Measurements from ENCODE around the gene ENSA. TPM values are rescaled to one million over a fixed set of nuclear protein-coding genes. Genes with fewer than 3 reads are reported as not detected.

The ENSA gene
- total and polyA plus RNA-seq, 12 donors: 91.8 to 215 (median 112) TPM

DNA sequence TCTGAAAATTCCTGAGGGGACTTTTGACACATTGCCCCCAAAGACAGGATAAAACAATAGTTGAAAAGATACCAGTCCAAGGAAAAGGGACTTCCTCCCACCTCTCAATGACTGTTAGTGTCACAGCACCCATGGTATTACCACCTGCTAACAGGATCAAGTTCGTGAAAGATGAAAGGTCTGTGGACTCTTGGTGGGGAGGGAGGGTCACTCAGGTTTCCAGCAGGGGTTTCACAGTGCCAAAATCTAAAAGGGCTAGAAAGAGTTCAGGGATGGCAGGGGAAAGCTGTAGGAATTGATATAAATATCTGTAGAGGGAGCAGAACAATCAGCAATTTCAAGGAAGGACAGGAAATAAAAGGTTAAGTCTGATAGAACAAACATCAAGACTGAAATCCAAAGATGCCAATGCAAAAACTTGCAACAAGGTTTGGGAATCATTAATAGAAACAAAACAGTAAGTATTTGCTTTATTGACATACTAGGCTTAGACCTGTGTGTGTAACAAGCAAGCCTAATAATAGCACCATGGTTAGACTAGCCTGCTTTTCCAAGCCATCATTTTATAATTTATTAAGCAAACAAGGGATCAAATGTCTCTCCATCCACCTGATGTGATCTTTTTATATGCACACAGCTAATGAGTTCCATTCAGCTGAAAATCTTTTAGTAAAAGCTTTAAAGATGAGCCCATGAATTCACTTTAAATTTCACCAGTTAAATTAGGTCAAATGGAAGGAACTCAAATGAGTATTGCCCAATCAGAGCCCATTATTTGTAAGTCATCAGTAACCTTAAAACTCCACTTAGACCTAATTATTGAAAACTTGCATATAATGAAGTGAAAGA is 53.7 kb downstream of the ENSA start:
- H3K9me3 ChIP-seq (replicated peaks in 1 of 3): no peaks in the 10 kb centered on the region
- H3K27me3 ChIP-seq: no peaks in the 10 kb centered on the region
- peak overlapping the region in 2 of 5 donors; percentile 100 for H3K27ac ChIP-seq
- intact Hi-C loops (cut with DNase I): loop anchor here (5.0 kb wide), 2 partner anchors 42 to 47 kb away; no protein-coding TSS in a partner anchor
- peaks cover 0 to 69% of the 10 kb centered on the region in 2 donors for H3K36me3 ChIP-seq (replicated peaks in 1 of 2)
- TF ChIP-seq POLR2A (IDR thresholded peaks at IDR 0.05): no peak
- TF ChIP-seq, protein P1, sequence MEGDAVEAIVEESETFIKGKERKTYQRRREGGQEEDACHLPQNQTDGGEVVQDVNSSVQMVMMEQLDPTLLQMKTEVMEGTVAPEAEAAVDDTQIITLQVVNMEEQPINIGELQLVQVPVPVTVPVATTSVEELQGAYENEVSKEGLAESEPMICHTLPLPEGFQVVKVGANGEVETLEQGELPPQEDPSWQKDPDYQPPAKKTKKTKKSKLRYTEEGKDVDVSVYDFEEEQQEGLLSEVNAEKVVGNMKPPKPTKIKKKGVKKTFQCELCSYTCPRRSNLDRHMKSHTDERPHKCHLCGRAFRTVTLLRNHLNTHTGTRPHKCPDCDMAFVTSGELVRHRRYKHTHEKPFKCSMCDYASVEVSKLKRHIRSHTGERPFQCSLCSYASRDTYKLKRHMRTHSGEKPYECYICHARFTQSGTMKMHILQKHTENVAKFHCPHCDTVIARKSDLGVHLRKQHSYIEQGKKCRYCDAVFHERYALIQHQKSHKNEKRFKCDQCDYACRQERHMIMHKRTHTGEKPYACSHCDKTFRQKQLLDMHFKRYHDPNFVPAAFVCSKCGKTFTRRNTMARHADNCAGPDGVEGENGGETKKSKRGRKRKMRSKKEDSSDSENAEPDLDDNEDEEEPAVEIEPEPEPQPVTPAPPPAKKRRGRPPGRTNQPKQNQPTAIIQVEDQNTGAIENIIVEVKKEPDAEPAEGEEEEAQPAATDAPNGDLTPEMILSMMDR (IDR thresholded peaks at IDR 0.05): no peak
- WGBS, 4 donors: 8 to 22% (median 12%) methylated on average over 1 of the region's 1 CpG
- peak overlapping the region in 3 of 4 donors; percentile 25 to 99 (median 96) for H3K4me3 ChIP-seq
- H3K4me1 ChIP-seq (replicated peaks in 1 of 2): peaks cover 58 to 63% of the 10 kb centered on the region in 2 donors
- DNase-seq: peak in 1 of 7 donors; percentile 11

DNA sequence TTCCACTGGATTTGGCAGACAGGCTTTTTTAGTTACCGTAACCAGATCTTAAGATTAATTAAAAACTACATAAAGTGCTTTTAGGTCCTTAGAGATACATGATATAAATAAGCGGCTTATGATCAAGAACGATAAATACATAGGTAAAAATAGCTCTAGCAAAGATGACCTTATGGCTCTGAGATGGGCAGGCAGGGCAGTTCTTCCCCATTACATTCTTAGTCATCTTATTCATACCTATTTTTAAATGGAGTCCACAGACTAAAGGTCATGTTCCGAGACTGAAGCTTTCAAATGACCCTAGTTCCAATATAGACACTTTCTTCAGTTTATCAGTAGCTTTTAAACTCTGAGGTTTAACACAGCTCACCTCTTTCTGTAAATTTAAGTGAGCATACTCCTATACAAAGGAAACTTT is 54.3 kb downstream of the ENSA start:
- peak overlapping the region in 2 of 4 donors; percentile 96 to 99 for H3K4me3 ChIP-seq
- peaks cover 53 to 65% of the 10 kb centered on the region in 2 donors for H3K4me1 ChIP-seq (replicated peaks in 1 of 2)
- no peaks in the 10 kb centered on the region for H3K27me3 ChIP-seq
- peak overlapping the region in 3 of 5 donors; percentile 41 to 100 (median 100) for H3K27ac ChIP-seq
- intact Hi-C loops (cut with DNase I): loop anchor here (5.0 kb wide), 2 partner anchors 42 to 47 kb away; no protein-coding TSS in a partner anchor
- H3K9me3 ChIP-seq (replicated peaks in 1 of 3): no peaks in the 10 kb centered on the region
- TF ChIP-seq, protein P1 (IDR thresholded peaks at IDR 0.05): no peak
- peak; percentile 0 to 4 for TF ChIP-seq POLR2A (IDR thresholded peaks at IDR 0.05)
- DNase-seq: peak in 1 of 7 donors; percentile 17
- 12 to 26% (median 18%) methylated on average over 4 of the region's 4 CpGs for WGBS, 4 donors
- peaks cover 0 to 75% of the 10 kb centered on the region in 2 donors for H3K36me3 ChIP-seq (replicated peaks in 1 of 2)

DNA sequence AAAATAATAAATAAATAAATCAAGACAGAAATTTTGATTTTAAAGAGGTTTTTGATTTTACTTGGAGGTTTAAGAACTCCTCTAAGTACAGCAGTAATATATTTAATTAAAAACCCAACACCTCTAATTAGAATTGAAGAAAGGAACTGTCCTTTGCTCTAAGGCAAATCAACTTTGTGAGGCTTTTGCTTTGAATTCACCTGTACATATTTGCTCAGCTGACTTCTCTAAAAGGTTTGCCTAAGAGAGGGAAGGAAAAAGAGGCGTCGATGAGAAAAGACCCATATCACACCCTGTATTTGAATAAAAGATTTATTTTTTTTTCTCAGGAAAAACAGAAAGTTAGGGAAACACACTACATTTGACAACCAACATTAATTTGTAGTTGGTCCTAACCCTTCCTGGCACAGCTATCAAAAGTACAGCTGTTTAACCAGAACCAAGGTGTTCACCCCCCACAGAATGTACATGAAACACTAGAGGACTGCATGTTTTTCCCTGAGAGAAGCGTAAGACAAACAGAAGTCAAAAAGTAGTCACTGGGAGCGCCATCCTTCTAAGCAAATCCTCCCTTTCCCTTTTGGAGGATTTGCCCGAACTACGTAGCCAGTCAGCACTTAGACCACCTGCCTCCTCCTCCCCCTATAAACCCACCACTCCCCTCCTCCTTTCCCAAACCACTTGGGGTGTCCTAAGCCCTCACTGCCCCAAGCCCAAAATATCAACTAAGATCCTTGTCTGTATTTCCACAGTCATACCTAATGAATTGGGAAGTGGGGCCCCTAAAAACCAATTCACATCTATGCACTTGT is 54.9 kb downstream of the ENSA start:
- peak in 1 of 7 donors; percentile 4 for DNase-seq
- Histone ChIP-seq H3K36me3 (replicated peaks in 1 of 2) (peaks cover 0 to 75% of the 10 kb centered on the region in 2 donors), H3K9me3 (replicated peaks in 1 of 3) (no peaks in the 10 kb centered on the region), H3K27ac (peak overlapping the region in 3 of 5 donors; percentile 41 to 100 (median 100)), H3K4me1 (replicated peaks in 1 of 2) (peaks cover 50 to 67% of the 10 kb centered on the region in 2 donors), H3K4me3 (peak overlapping the region in 1 of 4 donors; percentile 96), H3K27me3 (no peaks in the 10 kb centered on the region)
- 65 to 72% (median 66%) methylated on average over 6 of the region's 6 CpGs for WGBS, 4 donors
- intact Hi-C loops (cut with DNase I): loop anchor here (5.0 kb wide), 2 partner anchors 43 to 48 kb away; no protein-coding TSS in a partner anchor
- TF ChIP-seq, protein P1 (IDR thresholded peaks at IDR 0.05): no peak
- peak in 1 of 2 donors; percentile 27 for TF ChIP-seq POLR2A (IDR thresholded peaks at IDR 0.05)

All from adrenal gland (tissue), 12 donors.